Stimulated activated naive B cell treated with anti-CD40 and anti-IgM and Interleukin-4, amounts not matched to agents 10 μg/mL and 1 μg/mL and 100 μg/mL, for 72 hours (primary cell): ENCODE measurements around the gene FYB2.
A peak's percentile ranks its signal among the peaks of the same experiment; 100 is the strongest.

Experiments used
- ATAC-seq, 2 donors: fragments of 150-1000 bp; cut with Tn5 transposase; replicated peaks; 2 replicates each; pipeline ENCODE4 v1.10.0; 2021; ENCODE audit warnings: moderate library complexity in 1 of 2
- DNase-seq: peaks from one replicate; pipeline ENCODE4 v3.0.0; 2021
- H3K27ac Mint-ChIP-seq: one replicate; pipeline ENCODE4 v1.8.0; 2022; ENCODE audit warnings: mild to moderate bottlenecking, mixed read lengths
- H3K27me3 Mint-ChIP-seq, 2 donors: one replicate each; pipeline ENCODE4 v1.8.0; 2022; ENCODE audit warnings: mixed read lengths in 2 of 2
- H3K36me3 Mint-ChIP-seq, 2 donors: one replicate each; pipeline ENCODE4 v1.8.0; 2022; ENCODE audit warnings: mixed read lengths in 2 of 2, mild to moderate bottlenecking in 1 of 2
- H3K4me1 Mint-ChIP-seq, 2 donors: one replicate each; pipeline ENCODE4 v1.8.0; 2022; ENCODE audit warnings: mixed read lengths in 2 of 2, mild to moderate bottlenecking in 1 of 2
- H3K4me3 Mint-ChIP-seq, 2 donors: one replicate each; pipeline ENCODE4 v1.8.0; 2022; ENCODE audit warnings: mild to moderate bottlenecking in 2 of 2, mixed read lengths in 2 of 2, moderate library complexity in 1 of 2
- H3K9me3 Mint-ChIP-seq, 2 donors: one replicate each; pipeline ENCODE4 v1.8.0; 2022; ENCODE audit warnings: mixed read lengths in 2 of 2, mild to moderate bottlenecking in 1 of 2

The FYB2 gene

DNA sequence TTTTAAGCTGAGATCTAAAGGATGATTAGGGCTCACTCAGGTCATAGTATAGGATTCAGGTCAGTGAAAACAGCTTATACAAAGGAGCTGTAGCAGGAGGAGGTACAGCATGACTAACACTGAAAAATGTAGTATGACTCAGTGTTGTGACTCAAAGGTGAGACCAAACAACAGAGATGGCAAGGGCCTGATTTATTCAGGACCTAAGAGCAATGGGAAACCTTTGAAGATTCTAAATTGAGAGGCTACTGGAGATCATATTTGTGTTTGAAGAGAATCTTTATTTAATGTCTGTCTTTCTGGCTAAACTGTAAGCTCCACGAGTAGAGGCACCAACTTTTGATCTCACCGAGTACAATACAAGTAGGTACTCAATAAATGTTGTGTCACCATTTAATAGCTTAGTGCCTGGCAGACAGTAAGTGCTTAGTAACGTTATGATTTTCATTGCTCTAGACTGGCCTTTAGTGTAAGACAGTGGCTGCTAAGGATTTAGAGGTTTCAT is 130.6 kb downstream of the FYB2 start:
- no peaks in the 10 kb centered on the region for H3K36me3 Mint-ChIP-seq
- ATAC-seq (peak; percentile 61 to 77), DNase-seq (no peak)
- H3K27ac Mint-ChIP-seq, result no peak overlapping the region
- H3K9me3 Mint-ChIP-seq, result no peaks in the 10 kb centered on the region
- no peak overlapping the region for H3K4me3 Mint-ChIP-seq
- H3K4me1 Mint-ChIP-seq, result no peaks in the 10 kb centered on the region
- no peaks in the 10 kb centered on the region for H3K27me3 Mint-ChIP-seq

GRCh38 chr1:56686169-56686568 is 133.0 kb downstream of the FYB2 start:
- DNase-seq, result no peak
- Mint-ChIP-seq H3K4me1 (no peaks in the 10 kb centered on the region), H3K36me3 (no peaks in the 10 kb centered on the region), H3K27me3 (no peaks in the 10 kb centered on the region), H3K4me3 (no peak overlapping the region), H3K9me3 (no peaks in the 10 kb centered on the region), H3K27ac (no peak overlapping the region)
- ATAC-seq, result no peak

- H3K36me3 Mint-ChIP-seq, result no peaks in the 10 kb centered on the region
These were observed 135.6 kb downstream of the FYB2 start for GRCh38 chr1:56683569-56683968.

GRCh38 chr1:56676571-56677035 is 142.6 kb downstream of the FYB2 start:
- DNase-seq (no peak), ATAC-seq (no peak)
- no peaks in the 10 kb centered on the region for H3K36me3 Mint-ChIP-seq
- H3K27ac Mint-ChIP-seq, result no peak overlapping the region
- H3K4me1 Mint-ChIP-seq, result no peaks in the 10 kb centered on the region
- H3K9me3 Mint-ChIP-seq, result no peaks in the 10 kb centered on the region
- peaks cover 11 to 27% of the 10 kb centered on the region in 2 donors for H3K27me3 Mint-ChIP-seq
- no peak overlapping the region for H3K4me3 Mint-ChIP-seq

More at GRCh38 chr1:56683569-56683968, 135.6 kb downstream of the FYB2 start:
- no peak for ATAC-seq
- no peak overlapping the region for H3K27ac Mint-ChIP-seq
- H3K9me3 Mint-ChIP-seq, result no peaks in the 10 kb centered on the region
- H3K4me3 Mint-ChIP-seq, result no peak overlapping the region
- H3K27me3 Mint-ChIP-seq, result peaks cover 6 to 7% of the 10 kb centered on the region in 2 donors
- H3K4me1 Mint-ChIP-seq, result no peaks in the 10 kb centered on the region
- no peak for DNase-seq

DNA sequence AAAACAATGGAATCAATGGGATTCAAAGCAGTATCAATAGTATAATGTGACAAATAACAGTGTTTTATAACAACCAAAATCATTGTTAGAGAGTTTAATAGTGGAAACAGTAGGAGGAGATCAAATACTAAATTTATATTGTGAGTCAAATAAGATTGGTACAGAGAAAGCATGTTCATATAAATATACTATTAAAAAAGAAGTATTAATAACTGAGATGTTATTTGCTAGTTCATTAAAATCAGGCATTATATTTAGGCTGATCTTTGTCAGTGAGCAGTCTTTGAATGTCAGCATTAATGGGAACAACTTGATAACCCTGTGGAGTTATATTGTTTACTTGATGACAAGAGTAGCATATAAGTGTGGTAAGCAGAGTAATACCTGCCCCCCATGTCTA is 143.4 kb downstream of the FYB2 start:
- ATAC-seq, result no peak
- H3K4me3 Mint-ChIP-seq, result no peak overlapping the region
- H3K36me3 Mint-ChIP-seq, result no peaks in the 10 kb centered on the region
- no peak for DNase-seq
- no peaks in the 10 kb centered on the region for H3K4me1 Mint-ChIP-seq
- no peak overlapping the region for H3K27ac Mint-ChIP-seq
- H3K9me3 Mint-ChIP-seq, result no peaks in the 10 kb centered on the region
- peaks cover 11 to 27% of the 10 kb centered on the region in 2 donors for H3K27me3 Mint-ChIP-seq

DNA sequence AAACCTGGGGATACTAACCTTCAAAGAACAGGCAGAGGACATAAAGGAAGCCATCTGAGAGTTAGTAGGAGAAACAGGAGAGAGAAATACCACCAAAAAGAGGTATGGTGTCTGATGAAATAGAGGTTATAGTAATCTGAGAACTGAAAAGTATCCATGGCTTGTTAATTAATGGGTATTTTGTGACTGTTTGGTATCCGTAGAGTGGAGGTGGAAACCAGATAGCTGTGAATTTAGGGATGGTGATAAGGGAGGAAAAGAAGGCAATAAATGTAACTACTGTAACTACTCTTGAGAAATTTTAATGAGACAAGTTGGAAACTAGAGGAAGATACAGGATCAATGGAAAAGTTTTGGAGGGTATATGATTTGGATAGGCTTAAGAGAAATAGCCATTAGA is 146.6 kb downstream of the FYB2 start:
- Mint-ChIP-seq H3K36me3 (no peaks in the 10 kb centered on the region), H3K27ac (no peak overlapping the region), H3K4me1 (no peaks in the 10 kb centered on the region), H3K27me3 (peaks cover 12 to 30% of the 10 kb centered on the region in 2 donors), H3K9me3 (no peaks in the 10 kb centered on the region), H3K4me3 (no peak overlapping the region)
- no peak for ATAC-seq
- no peak for DNase-seq

DNA sequence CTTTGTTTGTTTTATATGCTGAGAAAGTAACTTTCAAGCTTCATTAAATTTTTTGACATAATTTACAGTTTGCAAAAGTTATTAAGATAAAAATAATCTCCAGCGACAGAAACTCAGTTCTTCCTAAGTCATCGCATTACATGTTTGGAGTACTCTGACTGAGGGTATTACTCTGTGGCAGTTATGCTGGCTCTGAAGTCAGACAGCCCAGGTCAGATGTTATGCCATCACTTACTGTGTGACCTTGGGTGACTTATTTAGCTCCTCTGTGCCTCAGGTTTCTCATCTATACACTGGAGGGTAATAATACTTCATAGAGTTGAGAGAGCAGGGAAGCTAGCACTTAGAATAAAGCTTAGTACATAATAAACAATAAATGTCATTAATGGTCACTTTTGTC is 147.7 kb downstream of the FYB2 start:
- no peak for ATAC-seq
- no peaks in the 10 kb centered on the region for H3K36me3 Mint-ChIP-seq
- no peak for DNase-seq
- no peak overlapping the region for H3K4me3 Mint-ChIP-seq
- H3K27ac Mint-ChIP-seq, result no peak overlapping the region
- H3K9me3 Mint-ChIP-seq, result no peaks in the 10 kb centered on the region
- peaks cover 12 to 30% of the 10 kb centered on the region in 2 donors for H3K27me3 Mint-ChIP-seq
- H3K4me1 Mint-ChIP-seq, result no peaks in the 10 kb centered on the region

DNA sequence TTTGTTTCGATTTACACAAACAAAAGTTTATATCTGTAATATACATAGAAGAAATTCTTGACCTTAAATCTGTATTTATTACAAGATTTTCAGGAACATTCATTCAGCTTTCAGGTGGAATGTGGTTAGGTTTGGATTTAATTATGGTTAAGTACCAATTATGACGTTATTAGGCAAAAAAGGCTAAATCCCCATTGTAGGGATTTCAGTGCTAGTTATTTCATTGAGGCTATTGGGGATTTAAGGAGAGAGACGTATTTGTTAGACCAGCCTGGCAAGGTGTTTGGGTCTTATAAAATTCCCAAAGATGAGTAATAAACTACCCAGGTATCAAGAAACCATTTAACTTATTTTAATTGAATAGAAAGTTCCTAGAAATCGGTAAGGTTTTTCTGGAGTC is 148.1 kb downstream of the FYB2 start:
- Mint-ChIP-seq H3K4me1 (no peaks in the 10 kb centered on the region), H3K4me3 (no peak overlapping the region)
- no peak for ATAC-seq

GRCh38 chr1:56670350-56670749 is 148.9 kb downstream of the FYB2 start:
- no peaks in the 10 kb centered on the region for H3K4me1 Mint-ChIP-seq
- H3K27me3 Mint-ChIP-seq, result peaks cover 22 to 24% of the 10 kb centered on the region in 2 donors
- ATAC-seq (no peak), DNase-seq (no peak)
- H3K27ac Mint-ChIP-seq, result no peak overlapping the region
- no peaks in the 10 kb centered on the region for H3K36me3 Mint-ChIP-seq
- no peaks in the 10 kb centered on the region for H3K9me3 Mint-ChIP-seq
- H3K4me3 Mint-ChIP-seq, result no peak overlapping the region

More for the DNA sequence above, 148.1 kb downstream of the FYB2 start:
- Mint-ChIP-seq H3K27me3 (peaks cover 17 to 27% of the 10 kb centered on the region in 2 donors), H3K36me3 (no peaks in the 10 kb centered on the region), H3K27ac (no peak overlapping the region), H3K9me3 (no peaks in the 10 kb centered on the region)
- no peak for DNase-seq
